Measurements from ENCODE around the gene BAZ2B.

DNA sequence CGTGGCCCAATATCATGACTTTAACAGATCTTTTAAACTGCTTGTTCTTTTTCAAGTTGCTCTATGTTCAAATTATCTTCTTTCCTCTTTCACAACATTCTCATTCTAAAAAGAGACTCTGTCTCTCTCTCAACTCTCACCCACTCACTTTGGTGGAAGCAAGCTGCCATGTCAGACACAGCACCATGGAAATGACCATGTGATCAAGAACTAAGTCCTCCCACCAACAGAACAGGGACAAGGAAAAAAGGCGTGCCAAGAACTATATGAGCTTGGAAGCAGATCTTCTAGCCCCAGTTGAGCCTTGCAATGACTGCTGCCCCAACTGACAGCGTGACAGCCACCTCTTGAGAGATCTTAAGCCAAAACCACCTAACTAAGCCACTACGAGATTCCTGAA lies 23.9 kb downstream of the BAZ2B start:
- TF ChIP-seq, protein P1, sequence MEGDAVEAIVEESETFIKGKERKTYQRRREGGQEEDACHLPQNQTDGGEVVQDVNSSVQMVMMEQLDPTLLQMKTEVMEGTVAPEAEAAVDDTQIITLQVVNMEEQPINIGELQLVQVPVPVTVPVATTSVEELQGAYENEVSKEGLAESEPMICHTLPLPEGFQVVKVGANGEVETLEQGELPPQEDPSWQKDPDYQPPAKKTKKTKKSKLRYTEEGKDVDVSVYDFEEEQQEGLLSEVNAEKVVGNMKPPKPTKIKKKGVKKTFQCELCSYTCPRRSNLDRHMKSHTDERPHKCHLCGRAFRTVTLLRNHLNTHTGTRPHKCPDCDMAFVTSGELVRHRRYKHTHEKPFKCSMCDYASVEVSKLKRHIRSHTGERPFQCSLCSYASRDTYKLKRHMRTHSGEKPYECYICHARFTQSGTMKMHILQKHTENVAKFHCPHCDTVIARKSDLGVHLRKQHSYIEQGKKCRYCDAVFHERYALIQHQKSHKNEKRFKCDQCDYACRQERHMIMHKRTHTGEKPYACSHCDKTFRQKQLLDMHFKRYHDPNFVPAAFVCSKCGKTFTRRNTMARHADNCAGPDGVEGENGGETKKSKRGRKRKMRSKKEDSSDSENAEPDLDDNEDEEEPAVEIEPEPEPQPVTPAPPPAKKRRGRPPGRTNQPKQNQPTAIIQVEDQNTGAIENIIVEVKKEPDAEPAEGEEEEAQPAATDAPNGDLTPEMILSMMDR (IDR thresholded peaks at IDR 0.05; ENCODE audit: insufficient read depth, low read depth, low read length) = no peak
- TF ChIP-seq EZH2 (IDR thresholded peaks at IDR 0.05; ENCODE audit: insufficient read depth, low read length) = no peak

Data from astrocyte (in vitro differentiated cells and primary cell).